A549 (cell line): ENCODE data around the gene RPA3. TPM values are rescaled to one million over a fixed set of nuclear protein-coding genes. Genes with fewer than 3 reads are reported as not detected.

Source experiments
- ATAC-seq, 2 experiments: fragments of 200-7000 bp in 1 of 2; fragments of >200 bp in 1 of 2; cut with Nextera tagmentation in 1 of 2; cut with Tn5 transposase in 1 of 2; 3 replicates each; pipeline versions ENCODE4 v1.8.0 to v1.9.1; 2018 to 2020; ENCODE audit warnings: mild to moderate bottlenecking in 1 of 2, moderate library complexity in 1 of 2
- CTCF ChIA-PET: fragments of 300-600 bp; sonication (Branson Sonifier 250); formaldehyde crosslinking; extraction: SDS; loops from one replicate; lab custom pipeline; 2021; ENCODE audit warnings: antibody characterized with exemption, inconsistent platforms; lab: Yijun Ruan, JAX
- POLR2A ChIA-PET: fragments of 350-600 bp; formaldehyde crosslinking; extraction: SDS; loops from one replicate; lab custom pipeline; 2021; ENCODE audit warnings: antibody characterized with exemption, inconsistent platforms; lab: Yijun Ruan, JAX
- DNase-seq, 2 experiments: peaks; one replicate each; pipeline versions ENCODE4 v3.0.0 to v3.0.0-alpha.2; 2011 to 2016; ENCODE audit warnings: low read depth in 1 of 2, low spot score in 1 of 2
- FAIRE-seq: peaks from 2 replicates; lab custom pipeline; 2011; peaks lifted over from hg19 to GRCh38; lab: Jason Lieb, UNC
- H3K27ac ChIP-seq, 2 experiments: fragments of >200 bp; sonication (Bioruptor Twin); formaldehyde crosslinking; 3 replicates each; pipeline ENCODE4 v1.5.1; 2016 to 2017
- H3K4me1 ChIP-seq: fragments of >200 bp; sonication (Bioruptor Twin); formaldehyde crosslinking; 3 replicates; pipeline ENCODE4 v1.6.1; 2016
- H3K4me2 ChIP-seq: fragments of >200 bp; sonication (Bioruptor Twin); formaldehyde crosslinking; 3 replicates; pipeline ENCODE4 v1.6.1; 2016
- H3K4me3 ChIP-seq: fragments of >200 bp; sonication (Bioruptor Twin); formaldehyde crosslinking; 3 replicates; pipeline ENCODE4 v1.5.1; 2016
- H3K9me3 ChIP-seq: fragments of >200 bp; sonication (Bioruptor Twin); formaldehyde crosslinking; 3 replicates; pipeline ENCODE4 v1.6.1; 2016
- ATOH8 ChIP-seq: fragments of 250-450 bp; sonication (Bioruptor Pico); IDR thresholded peaks from 2 replicates; pipeline ENCODE4 v1.5.0; 2020; ENCODE audit warnings: low read depth, mild to moderate bottlenecking, moderate library complexity
- CBX8 ChIP-seq: fragments of 200-600 bp; sonication (generic); IDR thresholded peaks from 2 replicates; pipeline ENCODE4 v1.6.1; 2016
- EHF ChIP-seq: fragments of 250-450 bp; sonication (Bioruptor Pico); IDR thresholded peaks from 2 replicates; pipeline ENCODE4 v1.5.0; 2020; ENCODE audit warnings: mild to moderate bottlenecking
- FOXS1 ChIP-seq: fragments of 250-450 bp; sonication (Bioruptor Pico); IDR thresholded peaks from 2 replicates; pipeline ENCODE4 v1.5.0; 2020; ENCODE audit warnings: mild to moderate bottlenecking, moderate library complexity
- GATA3 ChIP-seq: IDR thresholded peaks from 2 replicates; pipeline ENCODE4 v1.6.1; 2012; ENCODE audit warnings: borderline replicate concordance
- HDAC2 ChIP-seq: fragments of 200-600 bp; sonication (generic); IDR thresholded peaks from 2 replicates; pipeline ENCODE4 v1.6.1; 2016
- HOXB5 ChIP-seq: fragments of 250-450 bp; sonication (Bioruptor Pico); IDR thresholded peaks from 2 replicates; pipeline ENCODE4 v1.5.0; 2020; ENCODE audit warnings: mild to moderate bottlenecking, moderate library complexity
- KDM1A ChIP-seq: fragments of 200-600 bp; sonication (generic); IDR thresholded peaks from 2 replicates; pipeline ENCODE4 v1.6.1; 2016; ENCODE audit warnings: low read depth, mild to moderate bottlenecking
- KDM5A ChIP-seq: fragments of 200-600 bp; sonication (generic); IDR thresholded peaks from 2 replicates; pipeline ENCODE4 v1.6.1; 2016; ENCODE audit warnings: antibody characterized with exemption, mild to moderate bottlenecking
- MYC ChIP-seq: IDR thresholded peaks from 2 replicates; pipeline ENCODE4 v1.6.1; 2012; ENCODE audit warnings: mild to moderate bottlenecking, inconsistent platforms, low read length, improper control_type of control experiment, borderline replicate concordance
- NPAS2 ChIP-seq: fragments of 250-450 bp; sonication (Bioruptor Pico); IDR thresholded peaks from 2 replicates; pipeline ENCODE4 v1.8.0; 2022; ENCODE audit warnings: mild to moderate bottlenecking, moderate library complexity, borderline replicate concordance
- NR3C1 ChIP-seq: fragments of >200 bp; sonication (Bioruptor Twin); formaldehyde crosslinking; IDR thresholded peaks from 3 replicates; pipeline ENCODE4 v1.6.1; 2017
- PHF8 ChIP-seq: fragments of 200-600 bp; sonication (generic); IDR thresholded peaks from 2 replicates; pipeline ENCODE4 v1.6.1; 2016; ENCODE audit warnings: low read depth, mild to moderate bottlenecking, antibody characterized with exemption, moderate library complexity, borderline replicate concordance
- RARB ChIP-seq: fragments of 250-450 bp; sonication (Bioruptor Pico); IDR thresholded peaks from 2 replicates; pipeline ENCODE4 v1.8.0; 2021; ENCODE audit warnings: mild to moderate bottlenecking, moderate library complexity
- RCOR1 ChIP-seq: fragments of 150-350 bp; IDR thresholded peaks from 2 replicates; pipeline ENCODE4 v1.6.1; 2014; ENCODE audit warnings: antibody characterized with exemption, low read length, low read depth
- RFX5 ChIP-seq: fragments of 450-650 bp; IDR thresholded peaks from 2 replicates; pipeline ENCODE4 v1.7.1; 2014; ENCODE audit warnings: antibody characterized with exemption, mild to moderate bottlenecking, moderate library complexity
- RNF2 ChIP-seq: fragments of 200-600 bp; sonication (generic); IDR thresholded peaks from 2 replicates; pipeline ENCODE4 v1.6.1; 2016; ENCODE audit warnings: low read depth, mild to moderate bottlenecking, antibody characterized with exemption, moderate library complexity, borderline replicate concordance
- SMC3 ChIP-seq: fragments of >200 bp; sonication (Bioruptor Twin); formaldehyde crosslinking; IDR thresholded peaks from 3 replicates; pipeline ENCODE4 v1.6.1; 2018; ENCODE audit warnings: inconsistent platforms
- SREBF2 ChIP-seq: fragments of 450-650 bp; IDR thresholded peaks from 2 replicates; pipeline ENCODE4 v1.6.1; 2014; ENCODE audit warnings: mild to moderate bottlenecking, moderate library complexity
- TP53 ChIP-seq: fragments of 250-450 bp; sonication (Bioruptor Pico); IDR thresholded peaks from 2 replicates; pipeline ENCODE4 v1.5.0; 2021; ENCODE audit warnings: mild to moderate bottlenecking, moderate library complexity
- WGBS: methylation state at CpG from one replicate; pipeline ENCODE4 v1.1.6; 2017; ENCODE audit errors: missing lambda C conversion rate; 5-methylcytosine and 5-hydroxymethylcytosine counted together
- polyA plus RNA-seq, 4 experiments: library from polyadenylated mRNA; depleted of rRNA in 3 of 4; stranded (reverse); fragments of >200 nt; fragmentation: RNase III in 1 of 4; extraction: RNeasy Plus Mini Kit Qiagen cat#74134 plus additional on column Dnase treatment in 1 of 4; gene quantifications; 2 replicates in 3 of 4; 3 replicates in 1 of 4; pipeline ENCODE4 v1.2.3, GENCODE V29; 2011 to 2017
- TF ChIP-seq, protein P1 (sequence below): fragments of >200 bp; sonication (Bioruptor Twin); formaldehyde crosslinking; IDR thresholded peaks from 3 replicates; pipeline ENCODE4 v1.6.1; 2016
- TF ChIP-seq, protein P2 (sequence below): fragments of >200 bp; sonication (Bioruptor Twin); formaldehyde crosslinking; IDR thresholded peaks from 2 replicates; pipeline ENCODE4 v1.6.1; 2016

Gene RPA3
- polyA plus RNA-seq, 2 of the 4 experiments (the other 2 are of a cell fraction) = 95.1 to 129 TPM

- no peak overlapping the region for H3K4me3 ChIP-seq
- no peak for DNase-seq
- 94% methylated on average over 1 of the region's 1 CpG for WGBS
- no peaks in the 10 kb centered on the region for H3K4me1 ChIP-seq
- no peaks in the 10 kb centered on the region for H3K9me3 ChIP-seq
- H3K4me2 ChIP-seq = no peak overlapping the region
- ChIA-PET POLR2A (no interaction called here), CTCF (interaction anchor here (1.0 to 1.5 kb wide), 2 partner anchors 92 to 521 kb away, joined by 3 read pairs; no protein-coding TSS in a partner anchor)
- H3K27ac ChIP-seq = no peak overlapping the region
- ATAC-seq = no peak
- no peak for FAIRE-seq
- TF ChIP-seq TP53 (CRISPR knock-in tag) (no peak), RNF2 (no peak), RFX5 (no peak), SREBF2 (no peak), ATOH8 (CRISPR knock-in tag) (no peak), RCOR1 (no peak)
- TF ChIP-seq, all 56 proteins: peak for 0
Observed at GRCh38 chr7:7668706-7669105, 49.7 kb downstream of the RPA3 start.

DNA sequence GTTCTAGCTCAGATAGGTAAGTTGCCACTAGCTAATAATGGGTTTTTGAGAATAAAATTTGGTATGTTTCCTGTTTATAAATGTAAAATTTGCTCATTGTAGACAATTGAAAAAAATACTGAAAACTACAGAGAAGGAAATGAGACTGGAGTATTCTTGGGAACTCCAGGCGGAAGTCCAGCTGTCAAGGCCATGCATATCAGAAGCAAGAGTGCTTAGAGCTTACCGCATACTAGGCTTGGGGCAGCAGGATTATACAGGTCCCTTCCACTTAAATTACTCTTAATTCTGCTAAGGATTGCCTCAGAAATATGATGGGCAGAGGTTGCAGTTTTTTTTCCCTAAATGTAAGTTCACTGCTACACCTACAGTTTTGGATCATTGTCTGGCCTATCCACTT lies 51.2 kb downstream of the RPA3 start:
- H3K4me3 ChIP-seq = no peak overlapping the region
- FAIRE-seq (no peak), ATAC-seq (no peak), DNase-seq (no peak)
- no peak overlapping the region for H3K27ac ChIP-seq
- 93% methylated on average over 2 of the region's 2 CpGs for WGBS
- CTCF ChIA-PET = interaction anchor here (0.7 to 2.0 kb wide), 6 partner anchors 14 to 564 kb away, joined by 3 to 7 read pairs (median 4); no protein-coding TSS in a partner anchor
- no peaks in the 10 kb centered on the region for H3K4me1 ChIP-seq
- no peaks in the 10 kb centered on the region for H3K9me3 ChIP-seq
- H3K4me2 ChIP-seq = no peak overlapping the region
- POLR2A ChIA-PET = no interaction called here
- TF ChIP-seq, protein P1, sequence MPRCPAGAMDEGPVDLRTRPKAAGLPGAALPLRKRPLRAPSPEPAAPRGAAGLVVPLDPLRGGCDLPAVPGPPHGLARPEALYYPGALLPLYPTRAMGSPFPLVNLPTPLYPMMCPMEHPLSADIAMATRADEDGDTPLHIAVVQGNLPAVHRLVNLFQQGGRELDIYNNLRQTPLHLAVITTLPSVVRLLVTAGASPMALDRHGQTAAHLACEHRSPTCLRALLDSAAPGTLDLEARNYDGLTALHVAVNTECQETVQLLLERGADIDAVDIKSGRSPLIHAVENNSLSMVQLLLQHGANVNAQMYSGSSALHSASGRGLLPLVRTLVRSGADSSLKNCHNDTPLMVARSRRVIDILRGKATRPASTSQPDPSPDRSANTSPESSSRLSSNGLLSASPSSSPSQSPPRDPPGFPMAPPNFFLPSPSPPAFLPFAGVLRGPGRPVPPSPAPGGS = no peak

DNA sequence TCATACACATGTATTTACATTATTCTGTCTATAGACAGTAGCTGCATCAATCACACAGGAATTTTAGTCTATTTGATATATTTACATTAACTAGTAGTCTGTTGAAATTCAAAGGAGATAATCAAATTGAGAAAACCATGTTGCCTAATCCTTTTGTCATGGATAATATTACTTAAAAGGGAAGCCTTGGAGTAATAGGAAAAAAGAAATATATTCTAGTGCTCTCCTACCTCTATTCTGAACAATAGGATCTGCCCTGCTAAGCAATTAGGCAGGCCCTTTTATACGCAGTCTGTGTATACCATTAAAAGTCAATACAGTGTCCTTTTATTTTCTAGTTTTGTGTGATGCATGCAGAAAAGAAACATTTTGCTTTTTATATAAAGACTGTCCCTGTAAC lies 53.4 kb downstream of the RPA3 start:
- Histone ChIP-seq H3K27ac (no peak overlapping the region), H3K4me2 (no peak overlapping the region), H3K9me3 (no peaks in the 10 kb centered on the region), H3K4me1 (no peaks in the 10 kb centered on the region)
- ChIA-PET CTCF (interaction anchor here (0.7 kb wide), 1 partner anchor 59 kb away, joined by 3 read pairs; no protein-coding TSS in a partner anchor), POLR2A (no interaction called here)
- FAIRE-seq = no peak
- 91% methylated on average over 1 of the region's 1 CpG for WGBS
- no peak for TF ChIP-seq SREBF2
- TF ChIP-seq NPAS2 = no peak
- TF ChIP-seq KDM1A = no peak
- TF ChIP-seq HDAC2 = no peak
- TF ChIP-seq EHF (CRISPR knock-in tag) = no peak
- TF ChIP-seq KDM5A = no peak
- TF ChIP-seq NR3C1 = no peak
- TF ChIP-seq, all 56 proteins: peak for 0
- no peak for DNase-seq
- ATAC-seq = no peak
- no peak overlapping the region for H3K4me3 ChIP-seq

DNA sequence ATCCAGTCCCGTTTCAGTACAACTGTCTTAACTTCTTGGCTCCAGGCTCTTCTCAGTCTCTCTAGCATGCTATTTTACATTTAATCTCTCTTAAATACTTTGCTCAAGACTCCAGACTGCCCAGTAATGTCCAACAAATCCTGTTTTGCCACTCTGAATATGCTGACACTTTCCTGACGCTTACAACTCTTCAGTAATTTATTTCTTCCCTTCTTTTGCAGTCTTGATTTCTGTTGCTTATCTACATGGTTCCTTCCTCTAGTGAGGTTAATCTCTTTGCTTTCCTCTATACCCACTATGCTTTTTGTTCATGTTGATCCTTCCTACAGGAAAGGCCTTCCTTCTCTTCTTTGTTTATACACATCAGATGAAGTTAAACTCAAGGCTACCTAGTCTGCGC lies 54.1 kb downstream of the RPA3 start:
- no peak overlapping the region for H3K4me3 ChIP-seq
- FAIRE-seq (no peak), DNase-seq (no peak), ATAC-seq (no peak)
- H3K4me1 ChIP-seq = no peaks in the 10 kb centered on the region
- no peaks in the 10 kb centered on the region for H3K9me3 ChIP-seq
- CTCF ChIA-PET = no interaction called here
- 92% methylated on average over 3 of the region's 3 CpGs for WGBS
- H3K4me2 ChIP-seq = no peak overlapping the region
- H3K27ac ChIP-seq = no peak overlapping the region
- TF ChIP-seq PHF8 (no peak), GATA3 (no peak), SMC3 (no peak), HOXB5 (CRISPR knock-in tag) (no peak), CBX8 (no peak), RNF2 (no peak), KDM5A (no peak), FOXS1 (no peak), MYC (no peak), TP53 (CRISPR knock-in tag) (no peak), RARB (CRISPR knock-in tag) (no peak), EHF (CRISPR knock-in tag) (no peak), RCOR1 (no peak)
- TF ChIP-seq, protein P1 = no peak
- TF ChIP-seq, protein P2, sequence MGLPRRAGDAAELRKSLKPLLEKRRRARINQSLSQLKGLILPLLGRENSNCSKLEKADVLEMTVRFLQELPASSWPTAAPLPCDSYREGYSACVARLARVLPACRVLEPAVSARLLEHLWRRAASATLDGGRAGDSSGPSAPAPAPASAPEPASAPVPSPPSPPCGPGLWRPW = no peak
- POLR2A ChIA-PET = no interaction called here
